ENCODE results near the gene RNF121. TPM values are rescaled to one million over a fixed set of nuclear protein-coding genes. Genes with fewer than 3 reads are reported as not detected.

RNF121 gene
- total RNA-seq, 1 donor from 2014 or later = 21.1 TPM

GRCh38 chr11:71994786-71995185 lies 65.9 kb downstream of the RNF121 start:
- no peaks in the 10 kb centered on the region for H3K36me3 ChIP-seq
- intact Hi-C loops (cut with DNase I) = no loop called here
- no peak for DNase-seq (ENCODE audit: extremely low spot score in 2 of 2)

GRCh38 chr11:71995726-71996291 lies 67.0 kb downstream of the RNF121 start:
- peaks cover 22% of the 10 kb centered on the region for H3K4me1 ChIP-seq
- H3K4me3 ChIP-seq = no peak overlapping the region
- H3K36me3 ChIP-seq = no peaks in the 10 kb centered on the region
- H3K27me3 ChIP-seq = no peaks in the 10 kb centered on the region
- no peaks in the 10 kb centered on the region for H3K9me3 ChIP-seq
- H3K27ac ChIP-seq = no peak overlapping the region
- TF ChIP-seq CTCF (IDR thresholded peaks at IDR 0.05) = no peak
- no peak for TF ChIP-seq POLR2A (IDR thresholded peaks at IDR 0.05)
- no peak for TF ChIP-seq POLR2AphosphoS5 (IDR thresholded peaks at IDR 0.05; ENCODE audit: insufficient read depth in 1 of 2, low read depth in 1 of 2)
- intact Hi-C loops (cut with DNase I) = no loop called here
- peak in 1 of 2 donors; percentile 92 for DNase-seq (ENCODE audit: extremely low spot score in 2 of 2)

More at GRCh38 chr11:71994786-71995185, 65.9 kb downstream of the RNF121 start:
- peaks cover 13% of the 10 kb centered on the region for H3K4me1 ChIP-seq
- TF ChIP-seq POLR2AphosphoS5 (IDR thresholded peaks at IDR 0.05; ENCODE audit: insufficient read depth in 1 of 2, low read depth in 1 of 2) (no peak), POLR2A (IDR thresholded peaks at IDR 0.05) (no peak), CTCF (IDR thresholded peaks at IDR 0.05) (no peak)
- no peaks in the 10 kb centered on the region for H3K27me3 ChIP-seq
- no peak overlapping the region for H3K27ac ChIP-seq
- H3K4me3 ChIP-seq = no peak overlapping the region
- no peaks in the 10 kb centered on the region for H3K9me3 ChIP-seq

- no peak for DNase-seq (ENCODE audit: extremely low spot score in 2 of 2)
- H3K4me1 ChIP-seq = peaks cover 22% of the 10 kb centered on the region
- no peaks in the 10 kb centered on the region for H3K9me3 ChIP-seq
- H3K4me3 ChIP-seq = no peak overlapping the region
- TF ChIP-seq POLR2AphosphoS5 (IDR thresholded peaks at IDR 0.05; ENCODE audit: insufficient read depth in 1 of 2, low read depth in 1 of 2) (no peak), CTCF (IDR thresholded peaks at IDR 0.05) (no peak), POLR2A (IDR thresholded peaks at IDR 0.05) (no peak)
- peaks cover 0 to 5% of the 10 kb centered on the region in 2 donors for H3K36me3 ChIP-seq
- no peak overlapping the region for H3K27ac ChIP-seq
- intact Hi-C loops (cut with DNase I) = no loop called here
- no peaks in the 10 kb centered on the region for H3K27me3 ChIP-seq
Observed at GRCh38 chr11:71996517-71996916, 67.7 kb downstream of the RNF121 start.

- H3K4me3 ChIP-seq = no peak overlapping the region
- intact Hi-C loops (cut with DNase I) = no loop called here
- TF ChIP-seq POLR2AphosphoS5 (IDR thresholded peaks at IDR 0.05; ENCODE audit: insufficient read depth in 1 of 2, low read depth in 1 of 2) = no peak
- no peak for TF ChIP-seq POLR2A (IDR thresholded peaks at IDR 0.05)
- TF ChIP-seq CTCF (IDR thresholded peaks at IDR 0.05) = no peak
- no peak for DNase-seq (ENCODE audit: extremely low spot score in 2 of 2)
- H3K36me3 ChIP-seq = peaks cover 0 to 9% of the 10 kb centered on the region in 2 donors
- no peaks in the 10 kb centered on the region for H3K9me3 ChIP-seq
- H3K27ac ChIP-seq = no peak overlapping the region
- H3K4me1 ChIP-seq = peaks cover 22% of the 10 kb centered on the region
- no peaks in the 10 kb centered on the region for H3K27me3 ChIP-seq
Observed at GRCh38 chr11:71996946-71997345, 68.1 kb downstream of the RNF121 start.

- H3K4me3 ChIP-seq = no peak overlapping the region
- H3K27ac ChIP-seq = no peak overlapping the region
- H3K4me1 ChIP-seq = peaks cover 22% of the 10 kb centered on the region
- H3K9me3 ChIP-seq = no peaks in the 10 kb centered on the region
- intact Hi-C loops (cut with DNase I) = no loop called here
- H3K36me3 ChIP-seq = peaks cover 0 to 14% of the 10 kb centered on the region in 2 donors
- no peak for DNase-seq (ENCODE audit: extremely low spot score in 2 of 2)
- no peaks in the 10 kb centered on the region for H3K27me3 ChIP-seq
- TF ChIP-seq POLR2A (IDR thresholded peaks at IDR 0.05) = no peak
- TF ChIP-seq CTCF (IDR thresholded peaks at IDR 0.05) = no peak
Observed at GRCh38 chr11:71997594-71997993, 68.7 kb downstream of the RNF121 start.

All from vagina (tissue), 2 donors.